GM12874 (cell line): ENCODE measurements around the gene SLC22A2.

Experiments used
- CTCF ChIP-seq: IDR thresholded peaks from 2 replicates; pipeline ENCODE4 v1.5.1; 2011; ENCODE audit warnings: low read depth, mild to moderate bottlenecking, control low read depth, low read length, moderate library complexity; ENCODE audit not compliant: insufficient read depth

The SLC22A2 gene

GRCh38 chr6:160201061-160201460 is 57.6 kb downstream of the SLC22A2 start:
- TF ChIP-seq CTCF: no peak

GRCh38 chr6:160198606-160199211 is 59.9 kb downstream of the SLC22A2 start:
- no peak for TF ChIP-seq CTCF

- TF ChIP-seq CTCF: no peak
Measured at GRCh38 chr6:160197662-160198061, 61.0 kb downstream of the SLC22A2 start.

GRCh38 chr6:160194808-160195207 is 63.8 kb downstream of the SLC22A2 start:
- no peak for TF ChIP-seq CTCF

GRCh38 chr6:160192840-160193239 is 65.8 kb downstream of the SLC22A2 start:
- no peak for TF ChIP-seq CTCF

- no peak for TF ChIP-seq CTCF
Measured at GRCh38 chr6:160190973-160191372, 67.6 kb downstream of the SLC22A2 start.

GRCh38 chr6:160190081-160190480 is 68.5 kb downstream of the SLC22A2 start:
- TF ChIP-seq CTCF: no peak
